Endothelial cell of umbilical vein (primary cell): Measurements from ENCODE around the gene SEH1L. TPM values are rescaled to one million over a fixed set of nuclear protein-coding genes. Genes with fewer than 3 reads are reported as not detected.

Experiments
- BruUV-seq: library from RNA; stranded (reverse); fragments of 400-500 nt; replicated peaks from 2 replicates; lab custom pipeline; 2021; lab: Mats Ljungman, UMichigan
- CTCF ChIA-PET: fragments of 300-600, 350-600 bp; sonication (Branson Sonifier 250); formaldehyde crosslinking; loops from one replicate; lab custom pipeline; 2021; ENCODE audit warnings: antibody characterized with exemption, inconsistent platforms; lab: Charles Lee
- POLR2A ChIA-PET: fragments of 300-600, 350-600 bp; sonication (Branson Sonifier 250); formaldehyde crosslinking; loops from one replicate; lab custom pipeline; 2021; ENCODE audit warnings: antibody characterized with exemption, inconsistent platforms; lab: Charles Lee
- DNase-seq: peaks from one replicate; pipeline ENCODE4 v3.0.0-alpha.2; 2011; ENCODE audit warnings: low read depth, low spot score
- FAIRE-seq: peaks from 2 replicates; lab custom pipeline; 2011; peaks lifted over from hg19 to GRCh38; lab: Jason Lieb, UNC
- H2AFZ ChIP-seq: 2 replicates; pipeline ENCODE4 v1.6.0; 2012; ENCODE audit warnings: low read depth, low read length, control low read depth, inconsistent platforms
- H3K27ac ChIP-seq: 2 replicates; pipeline ENCODE4 v1.5.1; 2011; ENCODE audit warnings: low read depth, mild to moderate bottlenecking, control low read depth, low read length, moderate library complexity; ENCODE audit not compliant: insufficient read depth
- H3K27me3 ChIP-seq, 2 experiments: 2 replicates each; pipeline versions ENCODE4 v1.6.0 to v1.6.1; 2011; ENCODE audit warnings: low read length in 2 of 2, mixed read lengths in 1 of 2; ENCODE audit not compliant: control insufficient read depth in 2 of 2, insufficient read depth in 2 of 2
- H3K36me3 ChIP-seq, 2 experiments: 2 replicates in 1 of 2; 3 replicates in 1 of 2; pipeline ENCODE4 v1.5.1; 2011; ENCODE audit warnings: low read length in 2 of 2, mild to moderate bottlenecking in 1 of 2, moderate library complexity in 1 of 2; ENCODE audit not compliant: control insufficient read depth in 2 of 2, insufficient read depth in 2 of 2; ENCODE audit errors: extremely low read depth in 1 of 2
- H3K4me1 ChIP-seq: 3 replicates; pipeline ENCODE4 v1.5.1; 2011; ENCODE audit warnings: mild to moderate bottlenecking, low read length; ENCODE audit not compliant: control insufficient read depth, insufficient read depth; ENCODE audit errors: extremely low read depth
- H3K4me2 ChIP-seq: 2 replicates; pipeline ENCODE4 v1.6.1; 2011; ENCODE audit warnings: low read length, control low read depth, mixed read lengths; ENCODE audit not compliant: insufficient read depth
- H3K4me3 ChIP-seq, 3 experiments: fragments of 200-600 bp in 1 of 3; sonication (generic), shearing (Covaris generic) in 1 of 3; replicated peaks in 1 of 3; 2 replicates each; pipeline ENCODE4 v1.5.1; 2011 to 2016; ENCODE audit warnings: control low read depth in 3 of 3, low read length in 3 of 3, mild to moderate bottlenecking in 2 of 3, inconsistent platforms in 1 of 3, low read depth in 1 of 3, moderate library complexity in 1 of 3; ENCODE audit not compliant: insufficient read depth in 1 of 3
- H3K79me2 ChIP-seq: 2 replicates; pipeline ENCODE4 v1.6.0; 2012; ENCODE audit warnings: low read length, inconsistent platforms; ENCODE audit not compliant: control insufficient read depth, insufficient read depth
- H3K9ac ChIP-seq: replicated peaks from 2 replicates; pipeline ENCODE3; 2011; ENCODE audit warnings: low read length, control low read depth; ENCODE audit not compliant: insufficient read depth; ENCODE audit errors: extremely low read depth
- H3K9me1 ChIP-seq: replicated peaks from 3 replicates; pipeline ENCODE4 v1.6.0; 2011; ENCODE audit warnings: mild to moderate bottlenecking, low read length; ENCODE audit not compliant: control insufficient read depth, insufficient read depth; ENCODE audit errors: extremely low read depth
- H3K9me3 ChIP-seq: replicated peaks from 2 replicates; pipeline ENCODE4 v1.5.1; 2012; ENCODE audit warnings: low read length, inconsistent platforms; ENCODE audit not compliant: control insufficient read depth, insufficient read depth
- H4K20me1 ChIP-seq: replicated peaks from 2 replicates; pipeline ENCODE3; 2011; ENCODE audit warnings: mild to moderate bottlenecking, low read length; ENCODE audit not compliant: control insufficient read depth, insufficient read depth; ENCODE audit errors: extremely low read depth
- CTCF ChIP-seq, 2 donors: IDR thresholded peaks; 1 replicate in 1 of 2; 2 replicates in 1 of 2; pipeline ENCODE4 v1.5.1; 2011; ENCODE audit warnings: low read length in 2 of 2, mild to moderate bottlenecking in 2 of 2, moderate library complexity in 2 of 2, control low read depth in 1 of 2, inconsistent platforms in 1 of 2, low read depth in 1 of 2; ENCODE audit not compliant: insufficient read depth in 1 of 2; ENCODE audit errors: extremely low read depth in 1 of 2
- EZH2 ChIP-seq: IDR thresholded peaks from 2 replicates; pipeline ENCODE4 v1.6.1; 2012; ENCODE audit warnings: borderline replicate concordance, low read depth, mild to moderate bottlenecking, moderate library complexity, low read length, inconsistent platforms; ENCODE audit not compliant: severe bottlenecking
- FOS ChIP-seq: IDR thresholded peaks from 2 replicates; pipeline ENCODE4 v1.6.1; 2011; ENCODE audit warnings: mild to moderate bottlenecking, low read length, moderate library complexity, borderline replicate concordance; ENCODE audit not compliant: insufficient read depth
- GATA2 ChIP-seq: IDR thresholded peaks from 2 replicates; pipeline ENCODE4 v1.7.0; 2011; ENCODE audit warnings: low read depth, mild to moderate bottlenecking, moderate library complexity, mixed read lengths, low read length; ENCODE audit not compliant: insufficient read length, insufficient read depth
- JUN ChIP-seq: IDR thresholded peaks from 2 replicates; pipeline ENCODE4 v1.6.1; 2011; ENCODE audit warnings: borderline replicate concordance, low read depth; ENCODE audit not compliant: insufficient read length, insufficient read depth
- MYC ChIP-seq: IDR thresholded peaks from one replicate; pipeline ENCODE4 v1.6.1; 2011; ENCODE audit warnings: mild to moderate bottlenecking, low read depth, low read length
- POLR2A ChIP-seq: IDR thresholded peaks from 2 replicates; pipeline ENCODE4 v1.6.1; 2012; ENCODE audit warnings: low read depth, mild to moderate bottlenecking, control low read depth, low read length
- POLR2AphosphoS5 ChIP-seq: IDR thresholded peaks from 2 replicates; pipeline ENCODE4 v1.6.1; 2012; ENCODE audit warnings: low read depth, mild to moderate bottlenecking, control low read depth, low read length, moderate library complexity; ENCODE audit not compliant: insufficient read depth
- dilution Hi-C: fragments of 300-500 bp; cut with MboI; formaldehyde crosslinking; loops from one replicate; pipeline ENCODE4 v1.15.0; 2019; ENCODE audit warnings: low sequenced_read_pairs; ENCODE audit not compliant: extremely low pct_ligation_motif_present
- intact Hi-C: fragments of 100-400 bp; cut with micrococcal nuclease; formaldehyde crosslinking; loops from one replicate; pipeline ENCODE4 v1.10.0; 2022
- polyA plus RNA-seq, 4 experiments: library from polyadenylated mRNA; depleted of rRNA in 3 of 4; stranded (reverse) in 3 of 4; unstranded in 1 of 4; fragments of >200 nt; gene quantifications; 2 replicates each; pipeline versions ENCODE4 v1.2.1 to v1.2.3, GENCODE V29; 2011 to 2012; ENCODE audit warnings: missing spikeins in 1 of 4
- total RNA-seq: library from RNA; stranded (reverse); gene quantifications from 2 replicates; pipeline ENCODE4 v1.2.3, GENCODE V29; 2021
- TF ChIP-seq, protein P1 (sequence below): IDR thresholded peaks from 2 replicates; pipeline ENCODE4 v1.6.1; 2011; ENCODE audit not compliant: insufficient read depth, insufficient read length

The SEH1L gene
- total and polyA plus RNA-seq, 2 donors (not counting 3 experiments of a cell fraction or from before 2014, with no cell fraction given), result 19.8 to 42.8 TPM

DNA sequence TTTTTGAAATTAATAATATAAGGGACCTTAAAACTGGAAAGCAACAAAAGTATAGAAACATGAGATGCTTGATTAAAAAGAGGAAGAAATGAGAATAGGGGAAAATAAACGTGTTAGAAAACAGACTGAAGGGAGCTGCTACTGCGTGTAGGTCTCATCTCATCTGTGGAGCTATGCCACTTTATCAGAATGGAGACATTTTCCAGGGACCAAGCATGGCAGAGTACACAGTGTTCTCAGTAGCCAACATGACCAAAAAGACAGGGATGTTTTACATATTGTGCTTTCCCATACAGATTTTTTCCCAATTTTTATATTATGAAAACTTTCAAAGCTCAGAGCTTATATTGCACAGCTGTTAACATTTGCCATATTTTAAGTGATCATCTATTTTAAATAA, 66.4 kb downstream of the SEH1L start:
- Histone ChIP-seq H3K9me3 (no peaks in the 10 kb centered on the region), H3K36me3 (peaks cover 9 to 27% of the 10 kb centered on the region in 2 experiments), H3K4me2 (no peak overlapping the region), H3K79me2 (peaks cover 5% of the 10 kb centered on the region), H3K4me3 (no peak overlapping the region), H3K9me1 (no peaks in the 10 kb centered on the region), H3K9ac (no peak overlapping the region), H2AFZ (no peak overlapping the region), H3K27me3 (no peaks in the 10 kb centered on the region), H3K4me1 (peaks cover 7% of the 10 kb centered on the region), H4K20me1 (no peaks in the 10 kb centered on the region), H3K27ac (no peak overlapping the region)
- BruUV-seq, result no TSS peak
- TF ChIP-seq POLR2AphosphoS5 (no peak), GATA2 (no peak), MYC (no peak), FOS (no peak), CTCF (IDR thresholded peaks at IDR 0.05; ENCODE audit: extremely low read depth in 1 of 2, insufficient read depth in 1 of 2, low read depth in 1 of 2, low read length in 2 of 2) (no peak), EZH2 (no peak), POLR2A (no peak), JUN (no peak)
- TF ChIP-seq, protein P1, sequence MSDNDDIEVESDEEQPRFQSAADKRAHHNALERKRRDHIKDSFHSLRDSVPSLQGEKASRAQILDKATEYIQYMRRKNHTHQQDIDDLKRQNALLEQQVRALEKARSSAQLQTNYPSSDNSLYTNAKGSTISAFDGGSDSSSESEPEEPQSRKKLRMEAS, result no peak
- ChIA-PET POLR2A (no interaction called here), CTCF (interaction anchor here (0.9 to 1.3 kb wide), 3 partner anchors 12 to 270 kb away, joined by 3 read pairs; no protein-coding TSS in a partner anchor)
- FAIRE-seq (no peak), DNase-seq (no peak)
- intact Hi-C loops, result no loop called here
- dilution Hi-C loops, result no loop called here
